HepG2 (cell line): ENCODE measurements around the gene EIF4E1B. TPM values are rescaled to one million over a fixed set of nuclear protein-coding genes. Genes with fewer than 3 reads are reported as not detected.

Source experiments
- BORCS8-MEF2B ChIP-seq: sonication (generic); formaldehyde crosslinking; IDR thresholded peaks from 2 replicates; pipeline ENCODE4 v1.8.0; 2022; ENCODE audit warnings: mild to moderate bottlenecking, missing genetic modification reagents
- DR1 ChIP-seq: sonication (generic); formaldehyde crosslinking; IDR thresholded peaks from 2 replicates; pipeline ENCODE4 v1.8.0; 2021; ENCODE audit warnings: mild to moderate bottlenecking, missing genetic modification reagents, inconsistent platforms
- GABPB1 ChIP-seq: IDR thresholded peaks from 2 replicates; pipeline ENCODE4 v1.6.1; 2016; ENCODE audit warnings: mild to moderate bottlenecking, missing genetic modification reagents, moderate library complexity, missing compliant biosample characterization
- HNRNPK ChIP-seq: fragments of 200-400 bp; formaldehyde crosslinking; IDR thresholded peaks from 2 replicates; pipeline ENCODE4 v1.6.1; 2018; ENCODE audit warnings: low read length, low read depth, moderate library complexity, mild to moderate bottlenecking; ENCODE audit not compliant: poor library complexity, severe bottlenecking
- HNRNPL ChIP-seq: fragments of 200-400 bp; formaldehyde crosslinking; IDR thresholded peaks from 2 replicates; pipeline ENCODE4 v1.6.1; 2017; ENCODE audit warnings: mild to moderate bottlenecking, low read depth, low read length
- PTBP1 ChIP-seq: fragments of 200-400 bp; formaldehyde crosslinking; IDR thresholded peaks from 2 replicates; pipeline ENCODE4 v1.6.1; 2018; ENCODE audit warnings: low read length, low read depth; ENCODE audit not compliant: poor library complexity, severe bottlenecking
- REL ChIP-seq: sonication (generic); formaldehyde crosslinking; conservative IDR thresholded peaks from 2 replicates; pipeline ENCODE4 v1.8.0; 2022; ENCODE audit warnings: mild to moderate bottlenecking, missing genetic modification reagents, moderate library complexity
- ZFX ChIP-seq: sonication (generic); formaldehyde crosslinking; IDR thresholded peaks from 2 replicates; pipeline ENCODE4 v1.4.0; 2020; ENCODE audit warnings: mild to moderate bottlenecking, low read depth, missing genetic modification reagents, moderate library complexity
- ZFY ChIP-seq: sonication (generic); formaldehyde crosslinking; IDR thresholded peaks from 2 replicates; pipeline ENCODE4 v1.4.0; 2020; ENCODE audit warnings: missing genetic modification reagents
- ZNF292 ChIP-seq: sonication (generic); formaldehyde crosslinking; IDR thresholded peaks from 2 replicates; pipeline ENCODE4 v1.8.1; 2022; ENCODE audit warnings: mild to moderate bottlenecking, low read depth, missing genetic modification reagents, borderline replicate concordance
- polyA plus RNA-seq, 8 experiments: library from polyadenylated mRNA; depleted of rRNA in 3 of 8; stranded (reverse) in 7 of 8; unstranded in 1 of 8; fragments of >200 nt; fragmentation: Illumina TruSeq in 4 of 8; extraction: Trizol in 4 of 8; gene quantifications; 2 replicates each; pipeline versions ENCODE4 v1.2.1 to v1.2.3, GENCODE V29; 2011 to 2016; ENCODE audit warnings: low read depth in 4 of 8, missing spikeins in 1 of 8, mixed read lengths in 1 of 8; ENCODE audit not compliant: insufficient read depth in 1 of 8
- total RNA-seq, 5 experiments: library from RNA; depleted of rRNA; stranded (reverse); fragments of >200 nt; fragmentation: Illumina TruSeq; extraction: Trizol; gene quantifications; 2 replicates each; pipeline ENCODE4 v1.2.3, GENCODE V29; 2016; ENCODE audit warnings: low read depth in 1 of 5
- TF ChIP-seq, protein P1 (sequence below): sonication (generic); formaldehyde crosslinking; IDR thresholded peaks from 2 replicates; pipeline ENCODE4 v1.4.0; 2020; ENCODE audit warnings: missing genetic modification reagents
- TF ChIP-seq, protein P2 (sequence below): sonication (generic); formaldehyde crosslinking; IDR thresholded peaks from 2 replicates; pipeline ENCODE4 v1.5.1; 2020; ENCODE audit warnings: mild to moderate bottlenecking, missing genetic modification reagents, moderate library complexity
- TF ChIP-seq, protein P3 (sequence below): sonication (generic); formaldehyde crosslinking; IDR thresholded peaks from 2 replicates; pipeline ENCODE4 v1.5.0; 2020; ENCODE audit warnings: mild to moderate bottlenecking, missing genetic modification reagents, moderate library complexity
- TF ChIP-seq, protein P4 (sequence below): sonication (generic); formaldehyde crosslinking; IDR thresholded peaks from 2 replicates; pipeline ENCODE4 v1.4.0; 2020; ENCODE audit warnings: missing genetic modification reagents
- TF ChIP-seq, protein P5 (sequence below): sonication (generic); formaldehyde crosslinking; IDR thresholded peaks from 2 replicates; pipeline ENCODE4 v1.4.0; 2020; ENCODE audit warnings: missing genetic modification reagents

The EIF4E1B gene
- total and polyA plus RNA-seq, 2 of the 13 experiments (the other 11 are each of a cell fraction or from before 2014, with no cell fraction given), result not detected

DNA sequence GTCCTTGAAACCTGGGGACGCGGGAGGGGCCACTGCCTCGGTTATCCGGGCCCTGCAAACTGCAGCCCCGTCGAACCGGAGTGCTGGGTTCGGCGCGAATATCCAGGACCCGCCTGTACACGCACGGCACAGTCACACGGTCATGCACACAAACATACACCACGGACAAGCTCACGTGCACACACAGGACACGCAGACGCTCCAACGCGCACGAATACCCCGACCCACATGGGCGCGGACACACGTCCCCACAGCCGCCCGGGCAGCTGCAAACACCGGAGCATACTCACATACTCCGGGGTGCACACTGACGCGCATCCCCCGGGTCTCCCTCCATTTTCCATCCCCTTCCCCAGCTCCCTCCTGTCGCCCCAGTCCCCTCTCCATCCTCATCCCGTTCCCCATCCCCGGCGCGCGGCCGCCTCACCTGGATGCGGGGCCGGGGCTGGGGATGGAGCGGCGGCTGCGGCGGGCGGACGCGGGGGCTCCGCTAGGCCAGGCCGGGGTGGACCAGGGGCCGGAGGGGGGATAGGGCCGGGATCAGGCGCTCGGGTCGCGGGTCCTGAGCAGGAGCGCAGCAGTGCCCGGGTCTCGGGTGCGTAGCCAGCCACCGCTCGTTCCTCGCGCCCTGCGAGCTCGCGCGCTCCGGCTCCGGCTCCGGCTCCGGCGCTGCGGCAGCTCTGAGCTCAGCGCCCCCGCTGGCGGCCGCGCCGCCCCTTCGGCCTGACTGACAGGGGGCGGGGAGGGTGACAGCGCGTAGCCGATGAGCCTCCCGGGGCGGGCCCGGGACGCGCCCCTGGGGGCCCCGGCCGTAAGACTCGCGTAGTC is at the start of gene EIF4E1B, which contains the start of gene SNCB (continued):
- TF ChIP-seq ZFX (CRISPR knock-in tag), result peak; percentile 21; the same call in 1 of the 2 replicates
- TF ChIP-seq REL (CRISPR knock-in tag), result no peak
- TF ChIP-seq ZNF292, result no peak
- TF ChIP-seq DR1 (CRISPR knock-in tag), result no peak
- TF ChIP-seq BORCS8-MEF2B, result 0 out of 2 replicates have a peak, but pooled peaks have one; percentile 39
- TF ChIP-seq HNRNPK, result peak; percentile 83
- TF ChIP-seq, protein P1, sequence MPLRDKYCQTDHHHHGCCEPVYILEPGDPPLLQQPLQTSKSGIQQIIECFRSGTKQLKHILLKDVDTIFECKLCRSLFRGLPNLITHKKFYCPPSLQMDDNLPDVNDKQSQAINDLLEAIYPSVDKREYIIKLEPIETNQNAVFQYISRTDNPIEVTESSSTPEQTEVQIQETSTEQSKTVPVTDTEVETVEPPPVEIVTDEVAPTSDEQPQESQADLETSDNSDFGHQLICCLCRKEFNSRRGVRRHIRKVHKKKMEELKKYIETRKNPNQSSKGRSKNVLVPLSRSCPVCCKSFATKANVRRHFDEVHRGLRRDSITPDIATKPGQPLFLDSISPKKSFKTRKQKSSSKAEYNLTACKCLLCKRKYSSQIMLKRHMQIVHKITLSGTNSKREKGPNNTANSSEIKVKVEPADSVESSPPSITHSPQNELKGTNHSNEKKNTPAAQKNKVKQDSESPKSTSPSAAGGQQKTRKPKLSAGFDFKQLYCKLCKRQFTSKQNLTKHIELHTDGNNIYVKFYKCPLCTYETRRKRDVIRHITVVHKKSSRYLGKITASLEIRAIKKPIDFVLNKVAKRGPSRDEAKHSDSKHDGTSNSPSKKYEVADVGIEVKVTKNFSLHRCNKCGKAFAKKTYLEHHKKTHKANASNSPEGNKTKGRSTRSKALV (CRISPR knock-in tag), result peak; percentile 72
- TF ChIP-seq, protein P2, sequence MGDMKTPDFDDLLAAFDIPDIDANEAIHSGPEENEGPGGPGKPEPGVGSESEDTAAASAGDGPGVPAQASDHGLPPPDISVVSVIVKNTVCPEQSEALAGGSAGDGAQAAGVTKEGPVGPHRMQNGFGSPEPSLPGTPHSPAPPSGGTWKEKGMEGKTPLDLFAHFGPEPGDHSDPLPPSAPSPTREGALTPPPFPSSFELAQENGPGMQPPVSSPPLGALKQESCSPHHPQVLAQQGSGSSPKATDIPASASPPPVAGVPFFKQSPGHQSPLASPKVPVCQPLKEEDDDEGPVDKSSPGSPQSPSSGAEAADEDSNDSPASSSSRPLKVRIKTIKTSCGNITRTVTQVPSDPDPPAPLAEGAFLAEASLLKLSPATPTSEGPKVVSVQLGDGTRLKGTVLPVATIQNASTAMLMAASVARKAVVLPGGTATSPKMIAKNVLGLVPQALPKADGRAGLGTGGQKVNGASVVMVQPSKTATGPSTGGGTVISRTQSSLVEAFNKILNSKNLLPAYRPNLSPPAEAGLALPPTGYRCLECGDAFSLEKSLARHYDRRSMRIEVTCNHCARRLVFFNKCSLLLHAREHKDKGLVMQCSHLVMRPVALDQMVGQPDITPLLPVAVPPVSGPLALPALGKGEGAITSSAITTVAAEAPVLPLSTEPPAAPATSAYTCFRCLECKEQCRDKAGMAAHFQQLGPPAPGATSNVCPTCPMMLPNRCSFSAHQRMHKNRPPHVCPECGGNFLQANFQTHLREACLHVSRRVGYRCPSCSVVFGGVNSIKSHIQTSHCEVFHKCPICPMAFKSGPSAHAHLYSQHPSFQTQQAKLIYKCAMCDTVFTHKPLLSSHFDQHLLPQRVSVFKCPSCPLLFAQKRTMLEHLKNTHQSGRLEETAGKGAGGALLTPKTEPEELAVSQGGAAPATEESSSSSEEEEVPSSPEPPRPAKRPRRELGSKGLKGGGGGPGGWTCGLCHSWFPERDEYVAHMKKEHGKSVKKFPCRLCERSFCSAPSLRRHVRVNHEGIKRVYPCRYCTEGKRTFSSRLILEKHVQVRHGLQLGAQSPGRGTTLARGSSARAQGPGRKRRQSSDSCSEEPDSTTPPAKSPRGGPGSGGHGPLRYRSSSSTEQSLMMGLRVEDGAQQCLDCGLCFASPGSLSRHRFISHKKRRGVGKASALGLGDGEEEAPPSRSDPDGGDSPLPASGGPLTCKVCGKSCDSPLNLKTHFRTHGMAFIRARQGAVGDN (CRISPR knock-in tag), result peak; percentile 54
- TF ChIP-seq, protein P3, sequence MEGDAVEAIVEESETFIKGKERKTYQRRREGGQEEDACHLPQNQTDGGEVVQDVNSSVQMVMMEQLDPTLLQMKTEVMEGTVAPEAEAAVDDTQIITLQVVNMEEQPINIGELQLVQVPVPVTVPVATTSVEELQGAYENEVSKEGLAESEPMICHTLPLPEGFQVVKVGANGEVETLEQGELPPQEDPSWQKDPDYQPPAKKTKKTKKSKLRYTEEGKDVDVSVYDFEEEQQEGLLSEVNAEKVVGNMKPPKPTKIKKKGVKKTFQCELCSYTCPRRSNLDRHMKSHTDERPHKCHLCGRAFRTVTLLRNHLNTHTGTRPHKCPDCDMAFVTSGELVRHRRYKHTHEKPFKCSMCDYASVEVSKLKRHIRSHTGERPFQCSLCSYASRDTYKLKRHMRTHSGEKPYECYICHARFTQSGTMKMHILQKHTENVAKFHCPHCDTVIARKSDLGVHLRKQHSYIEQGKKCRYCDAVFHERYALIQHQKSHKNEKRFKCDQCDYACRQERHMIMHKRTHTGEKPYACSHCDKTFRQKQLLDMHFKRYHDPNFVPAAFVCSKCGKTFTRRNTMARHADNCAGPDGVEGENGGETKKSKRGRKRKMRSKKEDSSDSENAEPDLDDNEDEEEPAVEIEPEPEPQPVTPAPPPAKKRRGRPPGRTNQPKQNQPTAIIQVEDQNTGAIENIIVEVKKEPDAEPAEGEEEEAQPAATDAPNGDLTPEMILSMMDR (CRISPR knock-in tag), result peak; percentile 34; the same call in 1 of the 2 replicates
- peak; percentile 16; the same call in 1 of the 2 replicates for TF ChIP-seq GABPB1 (CRISPR knock-in tag)
- peak; percentile 23; the same call in 1 of the 2 replicates for TF ChIP-seq ZFY
- TF ChIP-seq HNRNPL, result no peak
- TF ChIP-seq, protein P4, sequence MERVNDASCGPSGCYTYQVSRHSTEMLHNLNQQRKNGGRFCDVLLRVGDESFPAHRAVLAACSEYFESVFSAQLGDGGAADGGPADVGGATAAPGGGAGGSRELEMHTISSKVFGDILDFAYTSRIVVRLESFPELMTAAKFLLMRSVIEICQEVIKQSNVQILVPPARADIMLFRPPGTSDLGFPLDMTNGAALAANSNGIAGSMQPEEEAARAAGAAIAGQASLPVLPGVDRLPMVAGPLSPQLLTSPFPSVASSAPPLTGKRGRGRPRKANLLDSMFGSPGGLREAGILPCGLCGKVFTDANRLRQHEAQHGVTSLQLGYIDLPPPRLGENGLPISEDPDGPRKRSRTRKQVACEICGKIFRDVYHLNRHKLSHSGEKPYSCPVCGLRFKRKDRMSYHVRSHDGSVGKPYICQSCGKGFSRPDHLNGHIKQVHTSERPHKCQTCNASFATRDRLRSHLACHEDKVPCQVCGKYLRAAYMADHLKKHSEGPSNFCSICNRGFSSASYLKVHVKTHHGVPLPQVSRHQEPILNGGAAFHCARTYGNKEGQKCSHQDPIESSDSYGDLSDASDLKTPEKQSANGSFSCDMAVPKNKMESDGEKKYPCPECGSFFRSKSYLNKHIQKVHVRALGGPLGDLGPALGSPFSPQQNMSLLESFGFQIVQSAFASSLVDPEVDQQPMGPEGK (CRISPR knock-in tag), result peak; percentile 62
- TF ChIP-seq, protein P5, sequence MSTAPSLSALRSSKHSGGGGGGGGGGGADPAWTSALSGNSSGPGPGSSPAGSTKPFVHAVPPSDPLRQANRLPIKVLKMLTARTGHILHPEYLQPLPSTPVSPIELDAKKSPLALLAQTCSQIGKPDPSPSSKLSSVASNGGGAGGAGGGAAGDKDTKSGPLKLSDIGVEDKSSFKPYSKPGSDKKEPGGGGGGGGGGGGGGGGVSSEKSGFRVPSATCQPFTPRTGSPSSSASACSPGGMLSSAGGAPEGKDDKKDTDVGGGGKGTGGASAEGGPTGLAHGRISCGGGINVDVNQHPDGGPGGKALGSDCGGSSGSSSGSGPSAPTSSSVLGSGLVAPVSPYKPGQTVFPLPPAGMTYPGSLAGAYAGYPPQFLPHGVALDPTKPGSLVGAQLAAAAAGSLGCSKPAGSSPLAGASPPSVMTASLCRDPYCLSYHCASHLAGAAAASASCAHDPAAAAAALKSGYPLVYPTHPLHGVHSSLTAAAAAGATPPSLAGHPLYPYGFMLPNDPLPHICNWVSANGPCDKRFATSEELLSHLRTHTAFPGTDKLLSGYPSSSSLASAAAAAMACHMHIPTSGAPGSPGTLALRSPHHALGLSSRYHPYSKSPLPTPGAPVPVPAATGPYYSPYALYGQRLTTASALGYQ, result no peak
- TF ChIP-seq PTBP1, result no peak
